Measurements from ENCODE around the gene METTL24. TPM values are rescaled to one million over a fixed set of nuclear protein-coding genes. Genes with fewer than 3 reads are reported as not detected.

The METTL24 gene
- total and polyA plus RNA-seq, 2 experiments from 2014 or later, result 4.3 to 7.7 TPM

GRCh38 chr6:110390404-110390803 is 32.3 kb upstream of the METTL24 start:
- H3K27me3 ChIP-seq, result no peaks in the 10 kb centered on the region
- H3K4me1 ChIP-seq (ENCODE audit: low read depth), result peaks cover 25% of the 10 kb centered on the region
- no peaks in the 10 kb centered on the region for H3K9me3 ChIP-seq (ENCODE audit: low read depth)
- H3K27ac ChIP-seq, result peak overlapping the region; percentile 71
- no peak for TF ChIP-seq CTCF (IDR thresholded peaks at IDR 0.05; ENCODE audit: low read depth, low read length)
- no peaks in the 10 kb centered on the region for H3K36me3 ChIP-seq
- DNase-seq (ENCODE audit: low read depth in 1 of 2, low spot score in 1 of 2), result no peak
- no peak overlapping the region for H3K4me3 ChIP-seq

- H3K4me3 ChIP-seq, result no peak overlapping the region
- H3K36me3 ChIP-seq, result no peaks in the 10 kb centered on the region
- no peak for DNase-seq (ENCODE audit: low read depth in 1 of 2, low spot score in 1 of 2)
- no peaks in the 10 kb centered on the region for H3K9me3 ChIP-seq (ENCODE audit: low read depth)
- H3K27me3 ChIP-seq, result no peaks in the 10 kb centered on the region
- TF ChIP-seq CTCF (IDR thresholded peaks at IDR 0.05; ENCODE audit: low read depth, low read length), result no peak
- peaks cover 25% of the 10 kb centered on the region for H3K4me1 ChIP-seq (ENCODE audit: low read depth)
- H3K27ac ChIP-seq, result peak overlapping the region; percentile 71
Observed at GRCh38 chr6:110389689-110390382, 31.7 kb upstream of the METTL24 start.

- Histone ChIP-seq H3K27ac (no peak overlapping the region), H3K9me3 (ENCODE audit: low read depth) (no peaks in the 10 kb centered on the region), H3K4me3 (no peak overlapping the region), H3K36me3 (no peaks in the 10 kb centered on the region), H3K27me3 (no peaks in the 10 kb centered on the region), H3K4me1 (ENCODE audit: low read depth) (peaks cover 25% of the 10 kb centered on the region)
- no peak for TF ChIP-seq CTCF (IDR thresholded peaks at IDR 0.05; ENCODE audit: low read depth, low read length)
- no peak for DNase-seq (ENCODE audit: low read depth in 1 of 2, low spot score in 1 of 2)
Observed at GRCh38 chr6:110387986-110388385, 29.8 kb upstream of the METTL24 start.

- H3K27me3 ChIP-seq, result no peaks in the 10 kb centered on the region
- no peak overlapping the region for H3K4me3 ChIP-seq
- H3K9me3 ChIP-seq (ENCODE audit: low read depth), result no peaks in the 10 kb centered on the region
- DNase-seq (ENCODE audit: low read depth in 1 of 2, low spot score in 1 of 2), result no peak
- peaks cover 23% of the 10 kb centered on the region for H3K4me1 ChIP-seq (ENCODE audit: low read depth)
- H3K36me3 ChIP-seq, result no peaks in the 10 kb centered on the region
- H3K27ac ChIP-seq, result no peak overlapping the region
- TF ChIP-seq CTCF (IDR thresholded peaks at IDR 0.05; ENCODE audit: low read depth, low read length), result no peak
Observed at GRCh38 chr6:110385458-110385863, 27.3 kb upstream of the METTL24 start.

- Histone ChIP-seq H3K27me3 (no peaks in the 10 kb centered on the region), H3K9me3 (ENCODE audit: low read depth) (no peaks in the 10 kb centered on the region), H3K4me3 (no peak overlapping the region), H3K4me1 (ENCODE audit: low read depth) (no peaks in the 10 kb centered on the region), H3K27ac (no peak overlapping the region), H3K36me3 (no peaks in the 10 kb centered on the region)
- TF ChIP-seq CTCF (IDR thresholded peaks at IDR 0.05; ENCODE audit: low read depth, low read length), result no peak
- no peak for DNase-seq (ENCODE audit: low read depth in 1 of 2, low spot score in 1 of 2)
Observed at GRCh38 chr6:110378552-110378951, 20.4 kb upstream of the METTL24 start.
